Measurements from ENCODE around the gene HAL.

GRCh38 chr12:95942101-95942523, 54.0 kb downstream of the HAL start:
- no peak for TF ChIP-seq GATA3 (IDR thresholded peaks at IDR 0.05; ENCODE audit: low read depth, low read length)
- TF ChIP-seq GATA2 (IDR thresholded peaks at IDR 0.05; ENCODE audit: low read depth, low read length): no peak
